Activated naive CD4-positive, alpha-beta T cell (primary cell): ENCODE data around the gene NFIC.
A peak's percentile ranks its signal among the peaks of the same experiment; 100 is the strongest.
"Not testable (repeated sequence)": the region's sequence is repeated elsewhere in the genome, so short reads cannot be mapped to it uniquely, and the experiment has no call there.

ENCODE experiments used
- DNase-seq, 4 experiments: peaks; one replicate each; lab custom pipeline; 2025; lab: John Stamatoyannopoulos, UW

The NFIC gene

DNA sequence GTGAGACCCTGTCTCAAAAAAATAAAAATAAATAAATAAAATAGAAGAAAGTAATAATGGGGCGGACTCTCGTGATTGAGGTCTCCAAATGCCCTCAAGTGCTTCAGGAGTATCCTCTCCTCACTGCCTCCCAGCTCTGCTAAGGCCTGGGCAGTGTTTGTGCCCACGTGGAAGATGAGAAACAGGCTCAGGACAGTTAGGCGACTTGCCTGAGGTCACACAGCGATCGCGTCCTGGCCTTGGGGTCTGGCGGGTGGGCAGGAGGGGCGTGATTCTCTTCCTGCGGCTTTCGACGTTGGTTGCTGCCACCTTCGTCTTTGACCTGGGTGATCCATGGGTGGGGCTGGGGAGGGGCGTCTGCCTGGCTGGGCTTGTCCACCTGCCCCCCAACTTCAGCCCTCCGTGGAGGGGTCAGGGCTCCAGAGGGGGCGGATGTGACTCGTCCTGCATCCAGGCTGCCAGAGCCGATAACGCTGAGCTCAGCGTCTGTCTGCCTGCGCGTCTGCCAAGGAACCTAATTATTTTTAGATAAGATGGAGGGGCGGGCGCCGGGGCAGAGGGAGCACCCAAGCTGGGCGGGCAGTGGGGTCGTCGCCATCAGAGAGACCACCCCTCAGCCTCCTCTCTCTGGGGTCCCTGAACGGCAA is 56.9 kb downstream of the NFIC start:
- no peak for DNase-seq

DNA sequence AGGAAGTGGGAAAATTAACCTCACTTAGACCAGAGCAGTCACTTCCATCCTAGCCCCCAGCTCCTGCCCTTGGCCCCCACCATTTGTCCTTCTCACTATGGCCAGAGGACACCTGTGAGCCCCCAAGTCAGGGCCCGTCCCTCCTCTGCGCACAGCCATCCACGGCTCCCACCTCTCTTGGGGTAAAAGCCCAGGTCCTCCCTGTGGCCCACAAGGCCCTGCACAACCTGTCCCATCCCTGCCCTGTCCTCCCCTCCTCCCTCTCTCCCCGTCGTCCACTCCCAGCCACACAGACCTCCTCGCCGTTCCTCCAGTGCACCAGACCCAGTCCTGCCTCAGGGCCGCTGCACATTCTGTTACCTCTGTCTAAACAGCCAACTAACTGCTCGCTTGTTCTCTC is 60.0 kb downstream of the NFIC start:
- DNase-seq: no peak

DNA sequence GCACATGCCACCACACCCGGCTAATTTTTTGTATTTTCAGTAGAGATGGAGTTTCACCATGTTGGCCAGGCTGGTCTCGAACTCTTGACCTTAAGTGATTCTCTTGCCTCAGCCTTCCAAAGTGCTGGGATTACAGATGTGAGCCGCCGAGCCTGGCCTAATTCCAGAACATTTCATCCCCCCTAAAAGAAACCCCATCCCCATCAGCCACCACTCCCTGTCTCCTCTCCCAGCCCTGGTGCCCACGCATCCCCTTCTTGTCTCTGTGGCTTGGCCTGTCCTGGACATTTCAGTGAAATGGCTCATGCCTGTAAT is 63.9 kb downstream of the NFIC start:
- not testable (repeated sequence) for DNase-seq

DNA sequence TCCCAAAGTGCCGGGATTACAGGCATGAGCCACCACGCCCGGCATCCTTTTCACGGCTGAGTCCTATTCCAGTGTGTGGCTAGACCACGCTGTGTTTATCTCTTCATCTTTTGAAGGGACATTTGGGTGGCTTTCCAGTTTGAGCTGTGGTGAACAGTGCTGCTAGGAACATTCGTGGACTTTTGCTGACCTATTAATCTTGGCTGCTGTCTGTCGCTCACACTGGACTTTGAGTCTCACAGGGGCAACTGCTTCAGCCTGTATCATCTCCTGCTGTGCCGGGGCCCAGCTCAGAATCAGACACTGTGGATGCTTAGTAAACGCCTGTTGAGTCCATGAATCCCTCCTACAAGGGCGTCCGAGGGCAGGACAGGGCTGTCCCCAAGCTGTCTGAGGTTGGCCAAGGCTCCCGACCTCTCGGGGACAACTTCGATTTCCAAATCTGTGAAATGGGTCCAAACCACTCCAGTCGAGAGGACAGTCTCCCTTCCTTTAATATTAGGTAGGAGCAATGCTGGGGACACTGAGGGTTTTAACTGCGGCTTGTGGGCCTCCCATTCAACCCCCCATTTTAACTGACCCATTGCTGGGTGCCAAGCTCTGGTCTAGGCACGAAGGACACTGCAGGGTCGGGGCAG is 65.5 kb downstream of the NFIC start:
- DNase-seq: no peak

DNA sequence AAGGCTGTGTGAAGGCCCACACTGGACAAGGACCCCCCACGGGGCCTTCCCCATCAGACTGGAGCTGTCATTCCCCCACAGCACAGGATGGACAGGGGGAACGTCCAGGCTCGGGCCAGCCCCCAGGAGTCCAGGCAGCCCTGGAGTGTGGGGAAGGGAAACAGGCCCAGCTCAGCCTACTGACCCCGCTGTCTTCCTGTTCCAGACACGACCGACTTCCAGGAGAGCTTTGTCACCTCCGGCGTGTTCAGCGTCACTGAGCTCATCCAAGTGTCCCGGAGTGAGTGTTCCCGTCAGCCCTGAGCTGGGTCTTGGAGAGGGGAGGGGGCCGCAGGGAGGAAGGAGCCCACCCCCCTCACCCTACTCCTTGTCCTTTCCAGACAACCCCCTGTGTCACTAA is 66.9 kb downstream of the NFIC start:
- no peak for DNase-seq

DNA sequence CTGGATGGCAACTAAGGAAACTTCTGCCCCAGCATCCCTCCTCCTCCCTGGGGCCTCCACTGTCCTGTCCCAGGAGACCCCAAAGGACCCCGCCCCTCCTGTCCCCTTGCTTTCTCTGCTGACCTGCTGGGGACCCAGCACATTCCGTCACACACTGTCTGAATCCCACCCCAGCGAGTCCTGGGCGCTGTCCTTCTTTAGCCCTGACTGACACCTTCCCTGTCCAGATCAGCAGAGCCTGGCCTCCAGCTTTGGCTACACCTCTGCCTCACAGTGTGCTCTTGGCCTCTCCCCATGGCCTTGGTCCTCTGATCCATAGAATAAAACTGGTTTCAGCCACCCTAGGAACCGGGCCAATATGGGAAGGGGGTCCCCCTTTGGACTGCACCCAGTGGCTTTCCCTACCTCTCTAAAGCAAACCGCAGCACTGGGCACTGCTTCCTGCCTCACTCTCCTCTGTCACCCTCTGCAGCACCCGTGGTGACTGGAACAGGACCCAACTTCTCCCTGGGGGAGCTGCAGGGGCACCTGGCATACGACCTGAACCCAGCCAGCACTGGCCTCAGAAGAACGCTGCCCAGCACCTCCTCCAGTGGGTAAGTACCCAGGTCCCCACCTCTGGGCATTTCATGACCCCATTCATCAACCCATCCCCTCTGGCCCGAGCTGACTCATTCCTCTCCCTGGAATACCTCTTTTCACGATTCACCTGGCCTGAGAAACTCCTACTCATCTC is 67.6 kb downstream of the NFIC start:
- DNase-seq: no peak

DNA sequence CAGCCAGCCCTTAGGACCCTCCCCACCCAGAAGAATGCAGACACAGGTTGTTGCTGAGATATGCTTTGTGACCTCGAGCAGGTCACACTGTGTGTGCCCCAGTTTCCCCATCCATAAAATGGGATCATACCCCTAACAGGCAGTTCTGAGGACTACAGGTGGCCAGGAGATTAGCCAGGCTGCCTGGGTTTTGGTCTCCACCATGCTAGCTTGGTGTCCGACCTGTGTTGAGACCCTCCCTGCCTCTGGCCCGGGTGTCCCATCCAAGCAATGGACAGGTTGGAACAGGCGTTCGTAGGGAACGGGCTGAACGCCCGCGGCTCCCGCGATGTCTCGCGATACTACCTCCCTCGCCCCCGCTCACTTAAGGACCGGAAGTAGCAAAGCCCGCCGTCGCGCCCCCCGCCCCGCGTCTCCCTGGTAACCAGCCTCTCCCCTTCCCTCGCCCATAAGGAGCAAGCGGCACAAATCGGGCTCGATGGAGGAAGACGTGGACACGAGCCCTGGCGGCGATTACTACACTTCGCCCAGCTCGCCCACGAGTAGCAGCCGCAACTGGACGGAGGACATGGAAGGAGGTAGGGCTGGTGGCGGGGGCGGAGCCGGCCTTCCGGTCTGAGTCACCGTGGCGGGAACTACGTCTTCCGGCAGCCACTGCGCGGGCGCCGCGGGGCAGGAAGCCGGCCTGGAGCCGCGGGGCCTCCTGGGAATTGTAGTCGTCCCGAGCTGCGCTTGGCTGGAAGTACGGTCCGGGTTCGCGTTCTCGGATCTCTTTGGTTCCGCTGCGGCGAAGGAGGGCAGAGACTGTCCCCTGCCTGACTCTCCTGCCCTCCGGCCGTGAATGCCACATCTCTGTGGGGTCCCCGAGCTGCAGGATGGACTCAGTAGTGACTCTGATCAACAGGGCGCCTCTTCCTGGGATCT is 68.5 kb downstream of the NFIC start:
- DNase-seq: peak; percentile 93 to 94 (median 93)

DNA sequence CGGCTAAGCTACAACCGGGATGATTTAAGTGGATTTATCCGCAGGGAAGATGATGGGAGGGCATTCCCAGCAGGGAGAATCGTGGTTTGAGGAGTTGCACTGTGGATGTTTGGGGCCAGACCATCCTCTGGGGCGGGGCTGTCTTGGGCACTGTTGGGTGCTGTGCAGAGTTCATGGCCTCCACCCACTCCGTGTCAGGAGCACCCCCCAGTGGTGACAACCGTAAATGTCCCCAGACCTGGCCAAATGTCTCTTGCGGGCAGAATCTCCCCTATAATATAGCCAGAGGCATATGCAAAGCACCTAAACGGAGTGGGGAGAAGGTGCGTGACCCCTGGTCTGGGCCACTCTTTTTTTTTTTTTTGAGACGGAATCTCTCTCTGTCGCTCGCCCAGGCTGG is 73.7 kb downstream of the NFIC start:
- DNase-seq: peak in 3 of 4 experiments; percentile 18 to 38 (median 19)

DNA sequence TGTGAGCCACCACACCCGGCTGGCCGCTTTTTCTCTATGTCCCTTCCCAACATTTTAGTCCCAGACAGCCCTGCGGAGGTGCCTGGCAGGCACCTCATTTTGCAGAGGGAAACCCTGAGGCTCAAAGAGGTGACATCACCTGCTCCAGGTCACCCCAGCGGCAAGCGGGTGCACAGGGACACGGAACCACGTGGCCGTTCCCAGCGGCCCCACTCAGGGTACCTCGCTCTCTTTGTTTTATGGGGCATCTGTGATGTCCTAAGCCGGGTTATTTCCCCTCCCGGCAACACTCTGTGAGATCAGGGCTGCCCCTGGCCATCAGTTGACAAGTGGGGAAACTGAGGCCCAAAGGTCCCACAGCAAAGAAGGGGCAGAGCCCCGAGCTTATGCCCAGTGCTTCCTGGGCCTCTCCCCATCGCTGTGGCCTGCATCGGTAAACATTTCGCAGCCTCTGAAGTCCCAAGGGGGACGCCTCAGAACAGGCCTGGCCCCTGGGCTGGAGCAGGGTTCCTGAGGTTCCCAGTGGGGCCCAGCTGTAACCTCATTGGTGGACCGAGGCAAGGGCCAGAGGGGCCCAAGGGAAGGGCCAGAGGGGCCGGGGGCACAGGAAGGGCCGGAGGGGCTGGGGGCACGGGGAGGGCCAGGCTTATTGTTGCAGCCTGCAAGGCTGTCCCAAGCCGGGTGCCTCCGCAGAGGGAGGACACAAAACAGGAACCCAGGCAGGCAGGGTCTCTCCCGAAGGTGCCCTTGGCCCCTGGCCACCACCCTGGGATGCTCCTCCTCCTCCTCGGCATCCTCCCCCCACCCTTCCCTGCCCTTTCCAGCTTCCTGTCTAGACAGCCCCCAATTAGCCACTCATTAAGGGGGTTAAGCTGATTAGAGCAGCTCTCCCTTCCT is 75.0 kb downstream of the NFIC start:
- no peak for DNase-seq

DNA sequence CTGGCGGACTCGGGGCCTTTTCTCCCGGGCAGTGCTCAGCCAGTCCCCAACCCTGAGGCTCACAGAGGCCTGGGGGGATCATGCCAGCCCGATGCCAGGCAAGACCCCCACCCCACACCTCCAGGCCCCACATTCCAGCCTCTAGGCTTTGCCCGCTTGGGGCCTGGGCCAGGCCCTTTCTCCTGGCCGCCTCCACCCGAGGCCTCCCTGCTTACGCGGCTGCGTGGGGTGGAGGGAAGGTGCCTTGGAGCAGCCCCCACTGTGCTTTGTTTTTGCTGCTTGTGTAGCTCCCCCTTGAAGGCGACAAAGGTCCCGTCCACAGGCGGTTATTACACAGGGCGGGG is 75.6 kb downstream of the NFIC start:
- no peak for DNase-seq

DNA sequence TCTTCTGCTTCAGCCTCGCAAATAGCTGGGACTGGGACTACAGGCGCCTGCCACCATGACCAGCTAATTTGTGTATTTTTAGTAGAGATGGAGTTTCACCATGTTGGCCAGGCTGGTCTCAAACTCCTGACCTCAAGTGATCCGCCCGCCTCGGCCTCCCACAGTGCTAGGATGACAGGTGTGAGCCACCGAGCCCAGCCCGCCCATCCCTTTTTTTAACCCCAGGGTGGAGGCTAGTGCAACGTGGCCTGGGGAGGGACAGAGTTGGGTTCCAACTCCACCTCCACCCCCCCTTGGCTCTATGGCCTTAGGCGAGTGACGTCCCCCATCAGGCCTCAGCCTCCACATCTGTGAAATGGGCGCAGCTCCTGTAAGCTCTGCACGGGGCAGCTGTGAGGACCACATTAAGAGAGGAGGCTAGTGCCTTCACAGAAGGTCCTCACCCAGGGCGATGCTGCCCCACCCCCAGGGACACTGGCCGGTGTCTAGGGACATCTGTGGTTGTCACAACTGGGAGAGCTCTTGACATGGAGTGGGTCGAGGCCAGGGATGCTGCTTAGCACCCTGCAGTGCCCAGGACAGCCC is 76.2 kb downstream of the NFIC start:
- DNase-seq: no peak

DNA sequence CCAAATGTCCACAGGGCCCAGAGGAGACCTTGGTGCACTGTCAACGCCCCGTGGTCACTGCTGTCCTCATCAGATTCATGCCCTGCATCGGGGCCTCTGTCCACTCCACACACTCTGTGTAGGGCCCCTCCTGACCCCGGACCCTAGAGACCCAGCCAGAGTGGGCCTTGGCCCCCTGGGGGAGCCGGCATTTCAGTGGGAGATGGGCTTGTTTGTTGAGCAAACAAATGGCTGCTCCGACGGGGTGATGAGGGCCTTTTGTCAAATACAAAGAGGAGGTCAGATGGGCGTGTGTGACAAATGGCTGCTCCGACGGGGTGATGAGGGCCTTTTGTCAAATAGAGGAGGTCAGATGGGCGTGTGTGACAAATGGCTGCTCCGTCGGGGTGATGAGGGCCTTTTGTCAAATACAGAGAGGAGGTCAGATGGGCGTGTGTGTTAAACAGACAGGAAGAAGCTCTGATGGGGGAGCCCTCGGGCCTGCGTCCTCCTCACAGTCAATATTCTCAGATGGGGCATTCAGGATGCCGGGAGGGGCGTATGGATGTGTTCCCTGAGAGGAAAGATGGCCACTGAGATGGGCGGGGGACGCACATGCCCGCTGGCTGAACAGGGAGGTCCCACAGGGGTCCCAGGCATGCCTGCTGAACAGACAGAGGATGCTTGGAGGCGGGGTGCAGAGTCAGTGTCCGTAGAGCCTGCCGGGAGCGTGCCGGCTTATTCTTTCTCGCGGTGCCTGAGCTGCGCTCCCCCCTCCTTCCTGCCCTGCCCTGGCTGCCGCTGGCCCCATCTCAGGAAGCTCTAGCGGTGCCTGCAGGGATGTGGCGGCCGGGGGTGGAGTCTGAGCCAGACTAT is 77.7 kb downstream of the NFIC start:
- DNase-seq: no peak

DNA sequence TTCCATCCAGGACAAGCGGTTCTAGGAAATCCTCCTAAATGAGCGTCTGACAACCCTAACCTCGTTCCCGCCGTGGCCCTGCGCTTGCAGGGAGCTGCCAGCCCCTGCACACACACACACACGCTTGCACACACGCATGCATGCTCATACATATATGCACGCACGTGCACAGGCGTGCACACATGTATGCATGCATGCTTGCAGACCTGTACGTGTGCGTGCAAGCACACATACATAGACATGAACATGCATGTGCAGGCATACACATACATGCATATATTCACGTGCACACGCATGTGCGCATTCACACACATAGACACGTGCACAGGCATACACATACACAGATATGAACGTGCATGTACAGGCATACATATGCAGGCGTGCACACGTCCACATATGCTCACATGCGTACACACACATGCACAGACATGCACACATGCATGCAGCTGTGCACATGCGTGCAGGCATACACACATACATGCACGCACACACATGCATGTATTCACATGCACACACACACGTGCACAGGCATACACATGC is 78.4 kb downstream of the NFIC start:
- no peak for DNase-seq

DNA sequence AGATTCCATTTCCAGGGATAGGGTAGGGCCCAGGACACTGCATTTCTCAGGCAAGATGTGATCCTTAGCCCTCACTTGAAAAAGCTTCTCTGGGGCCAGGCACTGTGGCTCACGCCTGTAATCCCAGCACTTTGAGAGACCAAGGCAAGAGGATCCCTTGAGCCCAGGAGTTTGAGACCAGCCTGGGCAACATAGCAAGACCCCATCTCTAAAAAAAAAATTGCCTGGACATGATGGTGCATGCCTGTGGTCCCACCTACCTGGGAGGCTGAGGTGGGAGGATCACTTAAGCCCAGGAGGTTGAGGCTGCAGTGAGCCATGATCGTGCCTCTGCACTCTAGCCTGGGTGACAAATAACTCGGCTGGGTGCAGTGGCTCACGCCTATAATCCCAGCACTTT is 80.3 kb downstream of the NFIC start:
- not testable (repeated sequence) for DNase-seq

DNA sequence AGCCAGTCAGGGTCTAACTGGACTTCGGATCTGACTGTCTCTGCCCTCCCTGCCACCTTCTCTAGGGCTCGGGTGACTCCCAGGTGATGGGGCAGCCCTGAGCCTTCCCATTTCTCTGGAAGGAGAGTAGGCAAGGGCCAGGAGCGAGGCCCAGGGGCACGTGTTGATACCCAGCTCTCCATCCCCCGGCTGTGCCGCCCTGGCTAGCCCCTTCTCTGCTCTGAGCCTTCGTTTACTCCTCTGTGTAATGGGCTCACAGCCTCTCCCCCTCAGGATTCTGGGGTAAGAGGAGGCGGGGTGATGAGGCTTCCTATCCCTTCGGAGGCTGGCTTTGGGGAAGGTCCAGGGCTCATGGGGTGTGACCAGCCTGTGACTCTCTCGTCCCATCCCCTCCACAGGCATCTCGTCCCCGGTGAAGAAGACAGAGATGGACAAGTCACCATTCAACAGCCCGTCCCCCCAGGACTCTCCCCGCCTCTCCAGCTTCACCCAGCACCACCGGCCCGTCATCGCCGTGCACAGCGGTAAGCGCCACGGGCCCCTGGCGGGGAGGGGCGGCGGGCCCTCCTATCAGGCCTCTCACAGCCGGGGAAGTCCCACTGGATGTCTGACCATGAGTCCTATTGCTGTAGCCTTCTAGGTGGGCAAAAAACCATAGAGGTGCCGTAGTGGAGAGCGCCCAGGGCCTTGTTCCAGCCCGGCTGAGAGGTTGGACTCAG is 82.4 kb downstream of the NFIC start:
- no peak for DNase-seq

DNA sequence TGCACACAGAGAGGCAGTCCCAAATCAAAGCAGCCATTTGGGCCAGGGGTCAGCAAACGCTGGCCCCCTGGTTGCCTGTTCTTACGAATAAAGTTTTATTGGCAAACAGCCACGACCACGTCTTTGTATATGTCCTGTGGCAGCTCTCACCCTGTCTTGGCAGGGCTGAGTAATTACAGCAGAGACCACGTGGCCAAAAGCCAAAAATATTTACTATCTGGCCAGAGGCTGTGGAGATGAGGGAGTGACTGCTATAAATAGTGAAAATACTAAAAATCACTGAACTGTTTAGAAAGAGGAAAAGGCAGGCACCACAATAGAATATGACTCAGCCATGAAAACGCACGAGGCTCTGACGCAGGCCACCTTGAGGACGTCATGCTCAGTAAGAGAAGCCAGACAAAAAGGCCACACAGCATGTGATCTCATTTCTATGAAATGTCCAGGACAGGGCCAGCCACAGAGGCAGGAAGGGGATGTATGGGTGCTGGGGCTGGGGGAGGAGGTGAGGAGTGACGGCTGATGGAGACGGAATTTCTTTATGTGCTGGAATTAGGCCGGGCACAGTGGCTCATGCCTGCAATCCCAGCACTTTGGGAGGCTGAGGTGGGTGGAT is 84.5 kb downstream of the NFIC start:
- DNase-seq: no peak

DNA sequence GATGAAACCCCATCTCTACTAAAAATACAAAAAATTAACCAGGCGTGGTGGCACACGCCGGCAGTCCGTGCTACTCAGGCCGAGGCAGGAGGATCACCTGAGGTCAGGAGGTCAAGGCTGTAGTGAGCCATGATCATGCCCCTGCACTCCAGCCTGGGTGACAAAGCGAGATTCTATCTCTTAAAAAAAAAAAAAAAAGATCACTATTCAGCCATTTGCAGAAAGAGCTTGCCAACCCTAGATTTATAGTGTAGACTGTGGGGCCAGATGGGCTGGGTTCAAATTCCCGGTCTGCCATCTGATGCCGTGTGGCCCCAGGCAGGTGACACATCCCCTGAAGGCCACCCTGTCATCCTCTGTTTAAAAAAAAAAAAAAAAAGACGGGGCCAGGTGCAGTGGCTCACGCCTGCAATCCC is 85.1 kb downstream of the NFIC start:
- no peak for DNase-seq

DNA sequence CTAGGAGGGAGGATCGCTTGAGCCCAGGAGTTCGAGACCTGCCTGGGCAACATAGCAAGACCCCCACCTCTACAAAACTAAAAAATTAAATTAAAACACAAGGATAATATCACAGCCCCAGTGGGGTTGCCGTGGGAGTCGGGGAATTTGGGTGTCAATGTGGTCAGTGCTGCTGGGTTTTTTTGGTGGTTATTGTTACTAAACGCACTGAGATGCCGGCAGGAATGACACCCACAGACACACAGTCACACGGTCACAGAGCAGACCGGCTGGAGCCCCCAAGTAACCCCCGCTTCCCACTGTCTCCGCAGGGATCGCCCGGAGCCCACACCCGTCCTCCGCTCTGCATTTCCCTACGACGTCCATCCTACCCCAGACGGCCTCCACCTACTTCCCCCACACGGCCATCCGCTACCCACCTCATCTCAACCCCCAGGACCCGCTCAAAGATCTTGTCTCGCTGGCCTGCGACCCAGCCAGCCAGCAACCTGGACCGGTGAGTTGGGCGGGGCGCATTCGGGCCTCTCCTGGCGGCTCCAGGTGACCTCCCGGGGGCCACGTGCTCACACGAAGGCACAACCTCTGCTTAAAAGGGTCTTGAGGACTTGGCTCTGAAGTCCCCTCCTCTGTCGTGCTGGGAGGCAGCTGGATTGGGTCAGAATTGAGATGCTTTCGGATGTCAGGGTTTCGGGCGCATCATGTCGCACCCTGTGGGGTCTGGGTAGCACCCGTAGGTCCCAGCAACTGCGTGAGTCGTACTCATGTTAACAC is 86.0 kb downstream of the NFIC start:
- no peak for DNase-seq
